Lower leg skin (tissue), 3 donors: Measurements from ENCODE around the gene INHBB.

Source experiments
- POLR2A ChIP-seq, 2 donors: fragments of 450-650 bp; IDR thresholded peaks; one replicate each; pipeline ENCODE4 v1.6.1; 2016 to 2017; ENCODE audit warnings: antibody characterized with exemption in 2 of 2, mild to moderate bottlenecking in 1 of 2, moderate library complexity in 1 of 2
- TF ChIP-seq, protein P1 (sequence below), 3 donors: fragments of 450-650 bp; IDR thresholded peaks; one replicate each; pipeline ENCODE4 v1.5.1; 2016; ENCODE audit warnings: antibody characterized with exemption in 3 of 3, mild to moderate bottlenecking in 3 of 3, moderate library complexity in 2 of 3

DNA sequence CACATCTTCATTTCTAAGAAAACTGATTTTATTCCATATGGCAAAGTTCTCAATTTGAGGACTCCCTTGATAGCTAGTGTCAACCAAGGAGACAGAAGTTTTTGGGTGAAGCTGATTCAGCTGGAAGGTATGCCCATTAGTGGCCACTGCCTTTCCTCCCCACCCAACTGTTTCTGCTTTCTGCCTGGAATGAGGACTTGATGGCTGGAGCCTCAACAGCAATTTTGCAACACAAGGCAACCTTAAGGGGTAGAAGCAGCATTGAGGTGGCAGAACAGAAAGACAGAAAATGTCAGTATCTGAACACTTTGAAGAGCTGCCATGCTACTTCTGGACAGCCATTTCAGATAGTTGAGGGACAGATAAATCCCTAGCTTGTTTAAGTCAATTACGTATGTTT is 47.0 kb downstream of the INHBB start:
- TF ChIP-seq, protein P1, sequence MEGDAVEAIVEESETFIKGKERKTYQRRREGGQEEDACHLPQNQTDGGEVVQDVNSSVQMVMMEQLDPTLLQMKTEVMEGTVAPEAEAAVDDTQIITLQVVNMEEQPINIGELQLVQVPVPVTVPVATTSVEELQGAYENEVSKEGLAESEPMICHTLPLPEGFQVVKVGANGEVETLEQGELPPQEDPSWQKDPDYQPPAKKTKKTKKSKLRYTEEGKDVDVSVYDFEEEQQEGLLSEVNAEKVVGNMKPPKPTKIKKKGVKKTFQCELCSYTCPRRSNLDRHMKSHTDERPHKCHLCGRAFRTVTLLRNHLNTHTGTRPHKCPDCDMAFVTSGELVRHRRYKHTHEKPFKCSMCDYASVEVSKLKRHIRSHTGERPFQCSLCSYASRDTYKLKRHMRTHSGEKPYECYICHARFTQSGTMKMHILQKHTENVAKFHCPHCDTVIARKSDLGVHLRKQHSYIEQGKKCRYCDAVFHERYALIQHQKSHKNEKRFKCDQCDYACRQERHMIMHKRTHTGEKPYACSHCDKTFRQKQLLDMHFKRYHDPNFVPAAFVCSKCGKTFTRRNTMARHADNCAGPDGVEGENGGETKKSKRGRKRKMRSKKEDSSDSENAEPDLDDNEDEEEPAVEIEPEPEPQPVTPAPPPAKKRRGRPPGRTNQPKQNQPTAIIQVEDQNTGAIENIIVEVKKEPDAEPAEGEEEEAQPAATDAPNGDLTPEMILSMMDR (IDR thresholded peaks at IDR 0.05): no peak
- TF ChIP-seq POLR2A (IDR thresholded peaks at IDR 0.05): no peak
